Gastrocnemius medialis (tissue), 4 donors: ENCODE results near the gene CRAMP1. TPM values are rescaled to one million over a fixed set of nuclear protein-coding genes. Genes with fewer than 3 reads are reported as not detected.

ENCODE experiments used
- ATAC-seq, 2 donors: fragments of 150-250 bp; one replicate each; pipeline ENCODE4 v1.9.1; 2016
- DNase-seq, 2 donors: peaks; one replicate each; pipeline ENCODE4 v3.0.0-alpha.2; 2019
- H3K27ac ChIP-seq, 4 donors: fragments of 200-600 bp; sonication (generic); 1 replicate in 1 of 4; 2 replicates in 3 of 4; pipeline ENCODE4 v1.5.1; 2016 to 2018; ENCODE audit warnings: mild to moderate bottlenecking in 2 of 4, moderate library complexity in 1 of 4
- H3K27me3 ChIP-seq, 3 donors: fragments of 200-600 bp; sonication (generic) in 2 of 3; 1 replicate in 1 of 3; 2 replicates in 2 of 3; pipeline versions ENCODE4 v1.5.1 to v1.6.0; 2016 to 2019; ENCODE audit warnings: mild to moderate bottlenecking in 1 of 3, moderate library complexity in 1 of 3
- H3K36me3 ChIP-seq, 2 donors: fragments of 200-600 bp; sonication (generic) in 1 of 2; one replicate each; pipeline ENCODE4 v1.5.1; 2017 to 2018
- H3K4me1 ChIP-seq, 2 donors: fragments of 200-600 bp; sonication (generic) in 1 of 2; one replicate each; pipeline ENCODE4 v1.5.1; 2016 to 2017; ENCODE audit warnings: mild to moderate bottlenecking in 2 of 2
- H3K4me3 ChIP-seq, 4 donors: fragments of 200-600 bp; sonication (generic) in 3 of 4; 1 replicate in 1 of 4; 2 replicates in 3 of 4; pipeline ENCODE4 v1.5.1; 2016 to 2019; ENCODE audit warnings: mild to moderate bottlenecking in 2 of 4
- H3K9me3 ChIP-seq, 3 donors: fragments of 200-600 bp; sonication (generic) in 2 of 3; 1 replicate in 1 of 3; 2 replicates in 2 of 3; pipeline ENCODE4 v1.5.1; 2016 to 2019
- CTCF ChIP-seq, 5 experiments: fragments of 450-650 bp in 3 of 5; fragments of 200-600 bp in 2 of 5; sonication (generic) in 2 of 5; IDR thresholded peaks in 4 of 5; conservative IDR thresholded peaks in 1 of 5; 1 replicate in 4 of 5; 2 replicates in 1 of 5; pipeline ENCODE4 v1.5.1; 2016 to 2019; ENCODE audit warnings: antibody characterized with exemption in 5 of 5, mild to moderate bottlenecking in 3 of 5, moderate library complexity in 3 of 5
- POLR2A ChIP-seq, 2 donors: fragments of 450-650 bp; IDR thresholded peaks; one replicate each; pipeline ENCODE4 v1.6.1; 2017; ENCODE audit warnings: antibody characterized with exemption in 2 of 2, mild to moderate bottlenecking in 2 of 2, moderate library complexity in 2 of 2
- in situ Hi-C, 4 donors: fragments of 200-750 bp; cut with MboI; loops; one replicate each; pipeline versions ENCODE4 v1.15.0 to v1.8.0; 2017; ENCODE audit warnings: low sequenced_read_pairs in 4 of 4
- intact Hi-C: fragments of 100-400 bp; cut with DNase I; formaldehyde crosslinking; loops from one replicate; pipeline ENCODE4 v1.15.1; 2023; ENCODE audit warnings: low total_unique reads
- total RNA-seq, 4 donors: library from RNA; depleted of rRNA; stranded (reverse); fragments of >200 nt; gene quantifications; one replicate each; pipeline versions ENCODE4 v1.1.0 to v1.2.3, GENCODE V29; 2016

CRAMP1 gene
- total RNA-seq, 4 donors from 2014 or later: 7.0 to 10.7 (median 8.7) TPM

DNA sequence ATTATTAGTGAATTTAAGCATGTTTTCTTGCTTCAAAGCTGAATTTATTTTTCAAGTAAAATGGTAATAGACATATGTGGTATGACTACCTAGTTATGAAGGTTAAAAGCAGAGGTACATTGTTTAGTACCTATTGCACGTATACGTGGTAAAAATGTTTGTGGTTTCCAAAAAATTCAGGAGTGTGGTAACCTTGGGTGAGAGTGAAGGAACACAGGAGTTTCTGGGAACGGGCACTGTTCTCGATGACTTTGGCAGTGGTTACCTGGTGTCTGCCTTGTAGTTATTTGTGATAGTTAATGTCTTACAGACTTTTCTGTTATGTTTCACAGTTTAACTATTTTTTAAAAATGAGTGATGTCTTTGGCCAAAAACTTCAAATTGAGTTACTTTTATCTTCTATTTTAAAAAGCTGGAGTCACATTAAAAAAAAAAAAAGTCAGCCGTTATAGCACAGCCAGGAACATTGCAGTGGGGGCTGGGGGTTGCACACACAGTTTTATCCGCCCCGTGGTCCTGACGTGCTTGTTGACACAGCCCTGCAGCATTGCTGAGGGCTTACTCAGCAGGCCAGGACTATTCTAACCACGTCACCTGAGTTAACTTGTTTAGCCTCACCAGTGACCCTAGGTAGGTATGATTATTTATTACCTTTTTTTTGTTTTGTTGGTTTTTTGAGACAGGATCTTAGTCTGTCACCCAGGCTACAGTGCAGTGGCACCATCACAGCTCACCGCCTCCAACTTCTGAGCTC, 76.8 kb downstream of the CRAMP1 start:
- no peak for ATAC-seq
- intact Hi-C loops: loop anchor here (10.0 kb wide), 1 partner anchor 214 kb away; the partner anchor contains the start of gene CLCN7

DNA sequence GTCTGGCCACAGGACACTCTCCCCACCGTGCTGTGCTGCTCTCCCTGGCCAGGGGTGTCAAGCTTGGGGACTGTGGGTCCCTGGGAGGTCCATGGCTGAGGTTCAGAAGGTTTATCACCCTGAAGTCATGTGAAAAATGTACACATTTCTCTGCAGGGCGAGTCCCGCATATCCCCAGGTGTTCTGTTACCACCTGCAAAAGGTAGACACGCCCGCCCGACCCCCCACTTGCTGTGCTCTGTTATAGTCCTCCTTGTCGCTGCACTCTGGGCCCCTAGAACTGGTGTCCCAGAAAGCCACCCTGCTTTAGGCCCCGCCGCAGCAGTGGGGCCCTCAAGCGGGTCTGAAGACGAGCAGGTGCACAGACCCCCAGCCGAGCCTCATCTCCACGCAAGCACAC, 77.7 kb downstream of the CRAMP1 start:
- DNase-seq (no peak), ATAC-seq (no peak)
- Histone ChIP-seq H3K36me3 (peaks cover 0 to 56% of the 10 kb centered on the region in 2 donors), H3K4me1 (no peaks in the 10 kb centered on the region), H3K9me3 (no peaks in the 10 kb centered on the region), H3K27ac (no peak overlapping the region), H3K27me3 (no peaks in the 10 kb centered on the region), H3K4me3 (no peak overlapping the region)
- intact Hi-C loops: loop anchor here (10.0 kb wide), 1 partner anchor 215 kb away; the partner anchor contains the start of gene CLCN7
- TF ChIP-seq POLR2A (IDR thresholded peaks at IDR 0.05) (no peak), CTCF (IDR thresholded peaks at IDR 0.05 in 4 of 5, conservative IDR thresholded peaks at IDR 0.05 in 1 of 5) (no peak)
- in situ Hi-C loops: no loop called here

More for the DNA sequence above, 76.8 kb downstream of the CRAMP1 start:
- H3K27ac ChIP-seq: no peak overlapping the region
- H3K4me1 ChIP-seq: no peaks in the 10 kb centered on the region
- no peak for DNase-seq
- H3K27me3 ChIP-seq: no peaks in the 10 kb centered on the region
- no peak overlapping the region for H3K4me3 ChIP-seq
- in situ Hi-C loops: no loop called here
- H3K9me3 ChIP-seq: no peaks in the 10 kb centered on the region
- peaks cover 0 to 50% of the 10 kb centered on the region in 2 donors for H3K36me3 ChIP-seq
- no peak for TF ChIP-seq CTCF (IDR thresholded peaks at IDR 0.05 in 4 of 5, conservative IDR thresholded peaks at IDR 0.05 in 1 of 5)
- TF ChIP-seq POLR2A (IDR thresholded peaks at IDR 0.05): no peak

GRCh38 chr16:1690810-1691209, 78.7 kb downstream of the CRAMP1 start:
- in situ Hi-C loops: no loop called here
- no peak for DNase-seq

DNA sequence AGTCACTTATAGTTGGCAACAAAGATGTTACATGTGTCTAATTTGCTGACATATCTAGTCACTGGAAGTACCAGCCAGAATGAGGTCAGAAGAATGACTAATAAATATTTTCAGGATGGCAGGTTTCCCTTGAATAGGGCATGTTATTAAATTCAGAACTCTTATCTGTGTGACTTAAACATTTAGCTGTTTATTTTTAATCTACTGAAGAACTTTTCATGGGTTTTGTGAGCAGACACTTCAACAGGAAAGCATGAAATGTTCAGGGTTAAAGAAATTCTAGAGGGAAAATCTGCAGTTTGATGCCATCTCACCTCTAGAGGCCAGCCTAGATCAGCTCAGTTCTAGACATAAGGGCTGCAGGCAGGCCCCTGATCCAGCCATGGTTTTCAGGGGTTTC, 79.1 kb downstream of the CRAMP1 start:
- no peaks in the 10 kb centered on the region for H3K9me3 ChIP-seq
- H3K36me3 ChIP-seq: peaks cover 0 to 46% of the 10 kb centered on the region in 2 donors
- no peak for DNase-seq
- no peaks in the 10 kb centered on the region for H3K4me1 ChIP-seq
- H3K27ac ChIP-seq: no peak overlapping the region
- in situ Hi-C loops (no loop called here), intact Hi-C loops (no loop called here)
- no peaks in the 10 kb centered on the region for H3K27me3 ChIP-seq
- no peak for ATAC-seq
- no peak overlapping the region for H3K4me3 ChIP-seq
- no peak for TF ChIP-seq CTCF (IDR thresholded peaks at IDR 0.05 in 4 of 5, conservative IDR thresholded peaks at IDR 0.05 in 1 of 5)
- no peak for TF ChIP-seq POLR2A (IDR thresholded peaks at IDR 0.05)

More at GRCh38 chr16:1690810-1691209, 78.7 kb downstream of the CRAMP1 start:
- Histone ChIP-seq H3K9me3 (no peaks in the 10 kb centered on the region), H3K4me3 (no peak overlapping the region), H3K4me1 (no peaks in the 10 kb centered on the region), H3K27ac (no peak overlapping the region), H3K36me3 (peaks cover 0 to 50% of the 10 kb centered on the region in 2 donors), H3K27me3 (no peaks in the 10 kb centered on the region)
- no peak for TF ChIP-seq POLR2A (IDR thresholded peaks at IDR 0.05)
- intact Hi-C loops: no loop called here
- ATAC-seq: no peak

GRCh38 chr16:1691956-1692355, 79.8 kb downstream of the CRAMP1 start:
- no peak for TF ChIP-seq CTCF (IDR thresholded peaks at IDR 0.05 in 4 of 5, conservative IDR thresholded peaks at IDR 0.05 in 1 of 5)
- DNase-seq (no peak), ATAC-seq (no peak)
- H3K4me3 ChIP-seq: no peak overlapping the region
- in situ Hi-C loops (no loop called here), intact Hi-C loops (no loop called here)
- no peak overlapping the region for H3K27ac ChIP-seq
- no peaks in the 10 kb centered on the region for H3K9me3 ChIP-seq
- H3K36me3 ChIP-seq: peaks cover 0 to 40% of the 10 kb centered on the region in 2 donors
- H3K27me3 ChIP-seq: no peaks in the 10 kb centered on the region
- H3K4me1 ChIP-seq: no peaks in the 10 kb centered on the region
